Coronary artery (tissue), 2 donors: ENCODE measurements around the gene AP1G2.

Experiments used
- DNase-seq: peaks from one replicate; pipeline ENCODE4 v3.0.0-alpha.2; 2017; ENCODE audit warnings: low spot score
- H3K27ac ChIP-seq, 2 donors: fragments of 200-600 bp; sonication (generic); one replicate each; pipeline ENCODE4 v1.5.1; 2016 to 2019
- H3K4me3 ChIP-seq: fragments of 200-600 bp; sonication (generic); 2 replicates; pipeline ENCODE4 v1.5.1; 2016; ENCODE audit warnings: mild to moderate bottlenecking, moderate library complexity
- TF ChIP-seq, protein P1 (sequence below): fragments of 200-600 bp; sonication (generic); IDR thresholded peaks from one replicate; pipeline ENCODE4 v1.5.1; 2019; ENCODE audit warnings: antibody characterized with exemption

AP1G2 gene

DNA sequence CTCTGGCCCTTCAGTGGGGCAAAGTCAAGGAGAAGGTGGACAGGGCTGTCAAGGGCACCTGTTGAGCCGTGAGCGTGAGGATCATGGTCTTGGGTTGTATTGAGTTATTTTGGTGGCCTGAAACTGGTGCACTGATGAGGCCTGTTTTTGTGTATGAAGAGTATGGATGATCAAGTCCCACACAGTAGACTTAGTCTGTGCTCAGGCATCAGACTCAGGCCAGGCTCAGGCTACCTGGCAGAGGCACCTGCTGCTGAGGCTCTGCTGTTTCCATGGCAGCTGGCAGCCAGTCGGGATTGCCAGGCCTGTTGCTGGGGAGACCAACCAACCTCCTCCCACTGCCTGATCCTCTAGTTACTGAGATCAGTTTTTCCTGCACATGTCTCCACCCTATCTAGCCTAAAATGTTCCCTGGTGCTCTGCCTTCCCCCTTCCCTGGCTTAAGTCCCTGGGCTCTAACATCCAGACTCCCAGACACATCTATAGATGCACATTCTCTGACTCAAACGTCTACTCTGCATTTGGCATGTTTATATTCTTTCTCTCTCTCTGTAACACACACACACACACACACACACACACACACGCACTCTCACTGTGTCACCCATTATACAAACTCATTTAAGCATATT is 5.9 kb upstream of the AP1G2 start:
- DNase-seq = no peak
- TF ChIP-seq, protein P1, sequence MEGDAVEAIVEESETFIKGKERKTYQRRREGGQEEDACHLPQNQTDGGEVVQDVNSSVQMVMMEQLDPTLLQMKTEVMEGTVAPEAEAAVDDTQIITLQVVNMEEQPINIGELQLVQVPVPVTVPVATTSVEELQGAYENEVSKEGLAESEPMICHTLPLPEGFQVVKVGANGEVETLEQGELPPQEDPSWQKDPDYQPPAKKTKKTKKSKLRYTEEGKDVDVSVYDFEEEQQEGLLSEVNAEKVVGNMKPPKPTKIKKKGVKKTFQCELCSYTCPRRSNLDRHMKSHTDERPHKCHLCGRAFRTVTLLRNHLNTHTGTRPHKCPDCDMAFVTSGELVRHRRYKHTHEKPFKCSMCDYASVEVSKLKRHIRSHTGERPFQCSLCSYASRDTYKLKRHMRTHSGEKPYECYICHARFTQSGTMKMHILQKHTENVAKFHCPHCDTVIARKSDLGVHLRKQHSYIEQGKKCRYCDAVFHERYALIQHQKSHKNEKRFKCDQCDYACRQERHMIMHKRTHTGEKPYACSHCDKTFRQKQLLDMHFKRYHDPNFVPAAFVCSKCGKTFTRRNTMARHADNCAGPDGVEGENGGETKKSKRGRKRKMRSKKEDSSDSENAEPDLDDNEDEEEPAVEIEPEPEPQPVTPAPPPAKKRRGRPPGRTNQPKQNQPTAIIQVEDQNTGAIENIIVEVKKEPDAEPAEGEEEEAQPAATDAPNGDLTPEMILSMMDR = no peak
- peak overlapping the region in 1 of 2 donors; percentile 2 for H3K27ac ChIP-seq

DNA sequence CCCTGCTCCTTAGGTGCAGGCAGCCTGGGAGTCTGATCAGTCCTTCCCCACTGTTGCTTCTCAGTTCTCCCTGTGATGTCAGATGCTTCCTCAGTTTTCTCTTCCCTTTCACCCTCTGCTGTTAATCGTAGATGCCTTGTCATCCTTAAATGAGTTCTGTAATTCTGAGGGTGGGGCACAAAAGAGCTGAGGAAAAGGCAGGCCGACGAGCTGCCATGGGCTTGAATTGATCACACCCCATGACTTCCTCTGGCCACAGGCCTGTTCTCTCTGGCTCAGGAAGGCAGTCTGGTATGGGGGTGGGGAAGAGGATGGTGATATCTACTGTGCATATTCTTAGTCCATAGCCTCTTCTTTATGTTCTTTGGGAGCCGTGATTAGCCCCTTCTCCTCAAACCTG is 5.2 kb upstream of the AP1G2 start:
- H3K27ac ChIP-seq = peak overlapping the region in 1 of 2 donors; percentile 51
- H3K4me3 ChIP-seq = no peak overlapping the region
- DNase-seq = no peak
- TF ChIP-seq, protein P1 = no peak

More for the DNA sequence above, 5.9 kb upstream of the AP1G2 start:
- H3K4me3 ChIP-seq = no peak overlapping the region

DNA sequence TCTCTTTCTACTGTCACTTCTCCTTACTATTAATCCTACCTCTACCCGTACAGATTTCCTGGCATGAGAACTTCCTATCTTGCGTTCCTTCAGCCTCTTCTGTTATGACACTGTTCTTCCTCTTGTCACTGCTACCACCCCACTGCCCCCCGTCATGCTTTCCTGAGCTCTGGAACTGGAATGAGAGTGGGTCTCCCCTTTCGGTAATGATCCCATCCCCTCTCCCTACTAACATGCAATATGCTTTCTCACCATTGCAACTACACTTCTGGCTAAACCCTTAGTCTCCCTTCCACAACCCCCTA is 4.9 kb upstream of the AP1G2 start:
- no peak overlapping the region for H3K4me3 ChIP-seq
- H3K27ac ChIP-seq = peak overlapping the region in 1 of 2 donors; percentile 51
- no peak for DNase-seq

DNA sequence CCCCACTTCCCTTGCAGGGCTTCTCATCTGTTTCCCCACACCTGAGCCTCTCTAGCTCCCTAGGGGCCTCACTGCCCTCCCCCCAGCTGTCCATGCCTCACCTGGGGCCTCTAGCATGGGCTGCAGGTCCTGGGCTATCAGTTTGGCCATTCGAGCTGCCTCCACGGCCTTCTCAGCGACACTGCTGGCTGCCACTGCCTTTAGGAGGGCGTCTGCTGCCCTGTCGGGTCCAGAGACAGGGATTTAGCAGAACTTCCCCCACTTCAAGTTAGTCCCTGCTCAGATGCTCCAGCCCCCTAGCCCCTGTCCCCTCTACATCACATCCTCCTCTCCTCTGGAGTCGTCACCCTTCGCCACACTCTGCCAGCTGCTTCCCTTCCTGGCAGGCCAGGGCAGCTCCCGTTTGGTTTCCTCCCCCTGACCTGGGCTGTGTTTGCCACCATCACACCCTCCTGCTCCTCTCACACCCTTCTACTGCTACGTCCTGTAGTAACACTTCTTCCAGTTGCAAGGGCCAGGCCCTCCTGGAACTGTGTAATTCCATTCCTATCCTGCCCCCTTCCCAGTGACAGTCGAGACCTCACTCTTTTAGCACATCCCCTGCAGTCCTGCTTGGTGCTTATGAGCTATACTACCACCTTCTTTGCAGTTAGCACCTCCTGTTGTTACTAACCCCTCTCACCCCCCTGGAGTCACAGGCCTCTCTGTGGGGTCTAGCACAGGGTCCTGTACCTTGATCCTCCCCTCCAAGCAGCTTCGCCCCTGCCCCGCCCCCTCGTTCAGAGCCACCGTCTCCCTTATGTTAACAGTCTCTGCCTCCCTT is 4.3 kb upstream of the AP1G2 start:
- H3K4me3 ChIP-seq = no peak overlapping the region
- no peak for DNase-seq
- H3K27ac ChIP-seq = peak overlapping the region in 1 of 2 donors; percentile 51
- TF ChIP-seq, protein P1 = no peak

More for the DNA sequence above, 4.9 kb upstream of the AP1G2 start:
- TF ChIP-seq, protein P1 = no peak

DNA sequence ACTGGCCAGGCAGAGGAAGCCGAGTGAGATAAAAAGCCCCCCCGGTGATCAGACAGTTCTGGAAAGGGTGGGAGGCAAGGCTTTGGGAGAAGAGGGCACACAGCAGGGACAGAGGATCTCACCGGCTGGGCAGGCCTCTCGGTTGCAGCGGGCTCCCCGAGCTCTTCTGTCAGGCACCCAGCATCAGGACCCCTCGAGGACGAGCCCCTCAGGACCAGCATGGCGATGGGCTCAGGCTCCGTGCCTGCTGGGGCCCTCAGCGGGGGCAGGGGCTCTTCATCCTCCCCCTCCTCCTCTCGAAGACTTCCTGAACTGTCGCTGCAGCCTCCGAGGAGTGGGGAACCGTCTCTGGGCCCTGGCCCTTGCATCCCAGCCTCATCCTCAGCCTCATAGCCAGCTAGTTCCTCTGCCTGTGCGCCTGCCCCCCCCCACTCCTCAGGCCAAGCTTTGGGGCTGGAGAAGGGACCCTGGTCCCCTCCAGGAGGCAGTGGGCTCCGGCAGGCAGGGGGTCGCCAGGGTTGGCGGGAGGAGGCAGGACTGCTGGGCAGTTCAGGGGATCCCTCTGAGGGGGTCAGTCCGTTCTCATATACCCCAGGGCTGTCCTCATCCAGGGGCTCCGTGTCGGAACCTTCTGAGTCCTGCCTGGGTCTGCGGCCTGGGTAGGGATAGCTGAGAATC is 3.4 kb upstream of the AP1G2 start:
- TF ChIP-seq, protein P1 = no peak
- Histone ChIP-seq H3K4me3 (no peak overlapping the region), H3K27ac (no peak overlapping the region)
- DNase-seq = no peak

DNA sequence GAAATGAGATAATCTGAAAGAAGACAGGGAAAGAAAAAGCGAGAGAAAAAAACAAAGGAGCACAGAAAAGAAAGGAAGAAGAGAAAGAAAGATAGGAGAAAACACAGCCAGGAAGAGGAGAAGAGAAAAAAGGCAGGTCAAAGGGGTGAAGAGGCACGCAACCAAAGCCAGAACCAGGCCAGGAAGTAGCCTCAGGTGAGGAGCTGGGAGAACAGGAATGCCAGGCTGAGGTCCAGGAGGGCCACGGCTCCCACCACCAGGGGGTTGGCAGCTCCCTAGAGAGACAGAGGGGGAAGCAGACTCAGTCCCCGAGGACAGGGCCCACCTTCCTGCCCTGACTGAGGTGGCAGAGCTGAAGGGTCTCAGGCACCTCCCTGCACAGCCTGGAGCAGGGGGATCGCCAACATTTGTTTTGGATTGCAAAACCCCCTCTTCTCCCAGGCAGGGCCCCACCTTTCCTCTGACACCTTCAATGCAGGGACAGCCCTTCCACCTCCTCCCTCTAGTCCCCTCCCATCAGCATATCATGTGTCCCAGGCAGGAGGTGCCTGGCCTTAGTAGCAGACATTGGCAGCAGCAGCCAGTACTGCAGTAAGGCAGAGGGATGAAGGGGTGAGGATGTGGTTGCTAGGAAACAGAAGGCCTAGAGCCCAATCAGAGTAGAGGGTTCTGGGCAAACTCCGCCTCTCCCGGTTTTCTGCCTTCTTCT is 2.0 kb upstream of the AP1G2 start:
- no peak overlapping the region for H3K4me3 ChIP-seq
- no peak for DNase-seq
- no peak overlapping the region for H3K27ac ChIP-seq
- TF ChIP-seq, protein P1 = no peak
